HCT116 (cell line): Measurements from ENCODE around the gene FNDC3B. TPM values are rescaled to one million over a fixed set of nuclear protein-coding genes. Genes with fewer than 3 reads are reported as not detected.

Experiments used
- ATAC-seq: fragments of 200-7000 bp; cut with Tn5 transposase; 2 replicates; pipeline ENCODE4 v1.9.1; 2020; ENCODE audit warnings: mild to moderate bottlenecking, moderate library complexity
- BruUV-seq: library from RNA; stranded (reverse); fragments of 400-500 nt; replicated peaks from 2 replicates; lab custom pipeline; 2021; lab: Mats Ljungman, UMichigan
- CTCF ChIA-PET: fragments of 300-600 bp; sonication (Branson Sonifier 250); formaldehyde crosslinking; loops from one replicate; lab custom pipeline; 2021; ENCODE audit warnings: antibody characterized with exemption; lab: Charles Lee
- POLR2A ChIA-PET: fragments of 300-600, 350-600 bp; sonication (Branson Sonifier 250); formaldehyde crosslinking; loops from one replicate; lab custom pipeline; 2021; ENCODE audit warnings: antibody characterized with exemption; lab: Charles Lee
- RAD21 ChIA-PET, 2 experiments: fragments of 300-600 bp; sonication (Branson Sonifier 250); formaldehyde crosslinking; loops; one replicate each; lab custom pipeline; 2023; ENCODE audit warnings: low total read pairs in 2 of 2; ENCODE audit not compliant: uncharacterized antibody in 2 of 2, unreplicated experiment in 2 of 2, low non-redundant PET in 1 of 2; lab: Charles Lee
- DNase-seq: peaks from one replicate; pipeline ENCODE4 v3.0.0-alpha.2; 2010; ENCODE audit warnings: low read depth, low spot score
- H2AFZ ChIP-seq: fragments of 200-600 bp; shearing (Covaris generic), sonication (generic); 2 replicates; pipeline ENCODE4 v1.6.1; 2017; ENCODE audit warnings: low read depth, mixed run types, mixed read lengths, antibody characterized with exemption, low read length; ENCODE audit not compliant: poor library complexity, severe bottlenecking
- H3K27ac ChIP-seq: 2 replicates; pipeline ENCODE4 v1.5.1; 2012; ENCODE audit warnings: low read depth, low read length
- H3K27me3 ChIP-seq: fragments of 200-600 bp; sonication (generic); 2 replicates; pipeline ENCODE4 v1.6.1; 2016; ENCODE audit warnings: mixed run types, low read length, mixed read lengths; ENCODE audit not compliant: insufficient read depth
- H3K36me3 ChIP-seq, 2 experiments: fragments of 200-500 bp in 1 of 2; fragments of 200-600 bp in 1 of 2; sonication (Bioruptor generic) in 1 of 2; sonication (generic) in 1 of 2; 2 replicates each; pipeline versions ENCODE4 v1.5.1 to v1.6.1; 2014 to 2016; ENCODE audit warnings: low read length in 2 of 2, inconsistent platforms in 1 of 2, mixed read lengths in 1 of 2, mixed run types in 1 of 2; ENCODE audit not compliant: insufficient read depth in 2 of 2, control insufficient read depth in 1 of 2
- H3K4me1 ChIP-seq, 2 experiments: fragments of 200-600 bp in 1 of 2; sonication (generic) in 1 of 2; 2 replicates each; pipeline versions ENCODE4 v1.5.1 to v1.6.1; 2012 to 2017; ENCODE audit warnings: low read length in 2 of 2, inconsistent platforms in 1 of 2, mild to moderate bottlenecking in 1 of 2, mixed read lengths in 1 of 2, mixed run types in 1 of 2, moderate library complexity in 1 of 2; ENCODE audit not compliant: insufficient read depth in 2 of 2, control insufficient read depth in 1 of 2
- H3K4me2 ChIP-seq: fragments of 200-600 bp; sonication (generic); 2 replicates; pipeline ENCODE4 v1.6.1; 2017; ENCODE audit warnings: mixed run types, low read length, mixed read lengths
- H3K4me3 ChIP-seq, 2 experiments: fragments of 200-600 bp in 1 of 2; sonication (generic) in 1 of 2; replicated peaks in 1 of 2; 2 replicates each; pipeline ENCODE4 v1.5.1; 2011 to 2016; ENCODE audit warnings: low read length in 2 of 2, control low read depth in 1 of 2, low read depth in 1 of 2, mild to moderate bottlenecking in 1 of 2, mixed read lengths in 1 of 2, mixed run types in 1 of 2
- H3K79me2 ChIP-seq: fragments of 200-600 bp; sonication (generic); 2 replicates; pipeline ENCODE4 v1.6.1; 2017; ENCODE audit warnings: mild to moderate bottlenecking, mixed run types, low read length, moderate library complexity, mixed read lengths; ENCODE audit not compliant: insufficient read depth
- H3K9ac ChIP-seq: fragments of 200-600 bp; sonication (generic); 2 replicates; pipeline ENCODE4 v1.6.1; 2016; ENCODE audit warnings: low read length, mixed read lengths
- H3K9me2 ChIP-seq: fragments of 200-600 bp; sonication (generic), shearing (Covaris generic); 2 replicates; pipeline ENCODE4 v1.6.1; 2017; ENCODE audit warnings: mixed run types, mild to moderate bottlenecking, moderate library complexity; ENCODE audit not compliant: insufficient read depth
- H3K9me3 ChIP-seq, 2 experiments: fragments of 200-500 bp in 1 of 2; fragments of 200-600 bp in 1 of 2; sonication (Bioruptor generic) in 1 of 2; sonication (generic) in 1 of 2; 2 replicates each; pipeline ENCODE4 v1.6.1; 2014 to 2017; ENCODE audit warnings: low read length in 2 of 2, mixed read lengths in 2 of 2, inconsistent platforms in 1 of 2, low read depth in 1 of 2, mild to moderate bottlenecking in 1 of 2, mixed run types in 1 of 2, moderate library complexity in 1 of 2; ENCODE audit not compliant: control insufficient read depth in 1 of 2, insufficient read depth in 1 of 2
- H4K20me1 ChIP-seq: fragments of 200-600 bp; sonication (generic), shearing (Covaris generic); 2 replicates; pipeline ENCODE4 v1.6.1; 2017; ENCODE audit warnings: mixed run types, mild to moderate bottlenecking, moderate library complexity; ENCODE audit not compliant: insufficient read depth
- CEBPB ChIP-seq: IDR thresholded peaks from 2 replicates; pipeline ENCODE4 v1.6.1; 2012; ENCODE audit warnings: low read depth
- EZH2 ChIP-seq: fragments of 200-600 bp; sonication (generic); IDR thresholded peaks from 2 replicates; pipeline ENCODE4 v1.6.1; 2017; ENCODE audit warnings: antibody characterized with exemption, mixed run types
- EZH2phosphoT487 ChIP-seq: fragments of 200-600 bp; IDR thresholded peaks from 2 replicates; pipeline ENCODE4 v1.6.1; 2018; ENCODE audit warnings: antibody characterized with exemption, borderline replicate concordance
- FOSL1 ChIP-seq: IDR thresholded peaks from 2 replicates; pipeline ENCODE4 v1.6.1; 2012; ENCODE audit warnings: low read depth
- MAX ChIP-seq: IDR thresholded peaks from 2 replicates; pipeline ENCODE4 v1.6.1; 2012
- POLR2A ChIP-seq: IDR thresholded peaks from 2 replicates; pipeline ENCODE4 v1.7.0; 2011; ENCODE audit warnings: borderline replicate concordance; ENCODE audit not compliant: insufficient read depth, insufficient read length; ENCODE audit errors: extremely low read depth
- POLR2AphosphoS5 ChIP-seq: IDR thresholded peaks from 2 replicates; pipeline ENCODE4 v1.6.1; 2011; ENCODE audit warnings: mild to moderate bottlenecking, low read depth, low read length, moderate library complexity
- RAD21 ChIP-seq: IDR thresholded peaks from 2 replicates; pipeline ENCODE4 v1.6.1; 2012; ENCODE audit warnings: low read depth, mild to moderate bottlenecking
- REST ChIP-seq: IDR thresholded peaks from 2 replicates; pipeline ENCODE4 v1.6.1; 2012; ENCODE audit warnings: low read depth
- SIN3A ChIP-seq: IDR thresholded peaks from 2 replicates; pipeline ENCODE4 v1.6.1; 2012; ENCODE audit warnings: low read depth
- SRF ChIP-seq: IDR thresholded peaks from 2 replicates; pipeline ENCODE4 v1.6.1; 2012; ENCODE audit warnings: low read depth
- TCF7L2 ChIP-seq: IDR thresholded peaks from 2 replicates; pipeline ENCODE4 v1.7.0; 2011; ENCODE audit warnings: borderline replicate concordance, inconsistent platforms; ENCODE audit not compliant: insufficient read depth, insufficient read length; ENCODE audit errors: extremely low read depth
- YY1 ChIP-seq: IDR thresholded peaks from 2 replicates; pipeline ENCODE4 v1.6.1; 2011; ENCODE audit warnings: low read length, low read depth, moderate library complexity, mild to moderate bottlenecking; ENCODE audit not compliant: insufficient replicate concordance; ENCODE audit errors: extremely low read depth
- ZFX ChIP-seq: fragments of 450-650 bp; IDR thresholded peaks from 2 replicates; pipeline ENCODE4 v1.6.1; 2017
- ZNF274 ChIP-seq: fragments of 200-500 bp; sonication (Bioruptor generic); IDR thresholded peaks from 2 replicates; pipeline ENCODE4 v1.6.1; 2014; ENCODE audit warnings: mild to moderate bottlenecking, low read depth, low read length, inconsistent platforms
- intact Hi-C: fragments of 100-400 bp; cut with micrococcal nuclease; formaldehyde crosslinking; loops from 2 replicates; pipeline ENCODE4 v1.10.0; 2022
- total RNA-seq: library from RNA; stranded (reverse); gene quantifications from one replicate; pipeline ENCODE4 v1.2.1, GENCODE V29; 2021; ENCODE audit not compliant: unreplicated experiment

The FNDC3B gene
- total RNA-seq, 1 experiment from 2014 or later = 45.7 TPM

DNA sequence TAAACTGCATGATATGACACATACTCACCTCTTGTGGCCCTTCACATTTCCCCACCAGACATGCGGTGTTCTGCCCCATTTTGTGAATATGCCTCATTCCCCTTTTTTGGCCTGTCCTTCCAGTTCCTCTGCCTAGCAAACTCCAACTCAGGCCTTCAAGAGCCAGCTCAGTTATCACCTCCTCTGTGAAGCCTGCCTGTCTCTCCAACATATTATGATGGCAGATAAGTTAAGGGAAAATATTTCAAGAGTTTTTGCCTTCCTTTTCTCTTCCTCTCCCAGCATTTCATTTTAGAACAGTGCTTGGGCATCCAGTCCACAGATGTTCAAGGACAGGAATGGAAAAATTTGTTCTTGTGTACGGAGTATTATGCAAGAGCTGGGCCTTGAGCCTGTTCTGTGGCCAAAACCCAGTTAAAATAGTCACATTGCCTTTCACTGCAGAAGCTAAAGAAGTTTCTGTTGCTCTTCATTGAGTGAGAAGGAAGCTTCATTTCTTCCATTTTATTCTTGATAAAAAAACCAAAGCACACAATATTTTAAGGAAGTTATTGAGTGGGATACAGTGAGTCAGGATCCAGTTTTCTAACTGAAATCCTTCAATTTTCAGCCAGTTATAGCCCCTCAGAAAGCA, 216.8 kb downstream of the FNDC3B start:
- H3K79me2 ChIP-seq = no peaks in the 10 kb centered on the region
- no peaks in the 10 kb centered on the region for H3K36me3 ChIP-seq
- H2AFZ ChIP-seq = no peak overlapping the region
- no peaks in the 10 kb centered on the region for H4K20me1 ChIP-seq
- no peak overlapping the region for H3K4me3 ChIP-seq
- no peak for DNase-seq
- H3K9me2 ChIP-seq = no peaks in the 10 kb centered on the region
- intact Hi-C loops = no loop called here
- H3K4me2 ChIP-seq = no peak overlapping the region
- ChIA-PET POLR2A (no interaction called here), RAD21 (no interaction called here), CTCF (no interaction called here)
- no peak for TF ChIP-seq POLR2A
- no peak for TF ChIP-seq YY1
- TF ChIP-seq EZH2phosphoT487 = no peak
- no peak for TF ChIP-seq CEBPB
- TF ChIP-seq FOSL1 = no peak
- no peak for TF ChIP-seq MAX
- peaks cover 0 to 21% of the 10 kb centered on the region in 2 experiments; a peak in 2 of 4 replicates for H3K4me1 ChIP-seq
- ATAC-seq = no peak
- BruUV-seq = no TSS peak
- H3K9me3 ChIP-seq = no peaks in the 10 kb centered on the region
- no peak overlapping the region for H3K9ac ChIP-seq
- H3K27ac ChIP-seq = no peak overlapping the region
- no peaks in the 10 kb centered on the region for H3K27me3 ChIP-seq

DNA sequence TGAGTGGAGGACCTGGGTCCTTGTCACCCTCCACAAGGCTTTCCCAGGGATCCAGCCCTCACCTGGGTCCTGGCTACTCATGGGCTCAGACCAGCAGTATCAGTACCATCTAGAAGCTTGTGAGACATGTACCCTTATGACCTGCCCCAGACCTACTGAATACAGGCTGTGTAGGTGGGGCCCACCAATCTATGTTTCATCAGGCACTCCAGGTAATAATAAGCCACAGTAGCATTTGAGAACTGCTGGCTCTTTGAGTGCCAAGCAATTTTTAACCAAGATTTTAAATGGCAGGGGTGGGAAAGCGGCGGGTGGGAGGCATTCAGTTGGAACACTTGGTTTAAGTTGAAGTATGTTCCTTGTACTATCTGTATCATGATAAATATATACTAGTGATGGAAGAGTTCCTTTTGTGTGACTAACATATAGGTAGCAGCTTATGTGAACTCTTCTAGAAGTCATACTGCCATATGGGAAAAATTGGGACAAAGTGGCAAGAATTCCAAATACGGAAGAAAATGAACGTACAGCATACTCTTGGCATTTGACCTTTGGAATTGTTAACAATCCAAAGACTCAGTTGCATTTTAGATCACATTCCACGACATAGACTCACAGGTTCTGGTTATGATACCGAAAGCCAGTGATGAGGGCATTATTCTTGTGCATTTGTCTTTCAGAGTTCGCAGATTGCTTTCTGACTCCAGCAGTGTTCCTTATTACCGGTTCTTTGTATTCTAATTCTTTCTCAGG, 218.4 kb downstream of the FNDC3B start:
- no peaks in the 10 kb centered on the region for H3K79me2 ChIP-seq
- ChIA-PET RAD21 (no interaction called here), POLR2A (no interaction called here), CTCF (no interaction called here)
- BruUV-seq = no TSS peak
- no peaks in the 10 kb centered on the region for H3K27me3 ChIP-seq
- H4K20me1 ChIP-seq = no peaks in the 10 kb centered on the region
- H3K9ac ChIP-seq = no peak overlapping the region
- no peak for DNase-seq
- ATAC-seq = no peak
- H3K9me2 ChIP-seq = no peaks in the 10 kb centered on the region
- H3K4me2 ChIP-seq = no peak overlapping the region
- H3K4me1 ChIP-seq = peaks cover 0 to 21% of the 10 kb centered on the region in 2 experiments; a peak in 2 of 4 replicates
- no peak overlapping the region for H3K4me3 ChIP-seq
- H3K36me3 ChIP-seq = no peaks in the 10 kb centered on the region
- no peak overlapping the region for H2AFZ ChIP-seq
- intact Hi-C loops = no loop called here
- H3K9me3 ChIP-seq = no peaks in the 10 kb centered on the region
- H3K27ac ChIP-seq = no peak overlapping the region
- TF ChIP-seq FOSL1 (no peak), YY1 (no peak), POLR2AphosphoS5 (no peak), EZH2 (no peak), ZFX (no peak), POLR2A (no peak), REST (no peak), SRF (no peak), TCF7L2 (no peak), RAD21 (no peak), SIN3A (no peak), ZNF274 (no peak)
